Spleen (tissue), 11 donors: ENCODE results near the gene LEO1. TPM values are rescaled to one million over a fixed set of nuclear protein-coding genes. Genes with fewer than 3 reads are reported as not detected.
A peak's percentile ranks its signal among the peaks of the same experiment; 100 is the strongest.

Experiments used
- DNase-seq: peaks from one replicate; pipeline ENCODE4 v3.0.0-alpha.2; 2020
- H3K27ac ChIP-seq, 8 donors: fragments of 200-600 bp; sonication (generic) in 7 of 8; 1 replicate in 4 of 8; 2 replicates in 4 of 8; pipeline versions ENCODE4 v1.5.0 to v1.8.0; 2016 to 2021; ENCODE audit warnings: inconsistent platforms in 4 of 8, mild to moderate bottlenecking in 4 of 8, moderate library complexity in 1 of 8
- H3K27me3 ChIP-seq, 7 donors: fragments of 200-600 bp; sonication (generic) in 6 of 7; replicated peaks in 1 of 7; 1 replicate in 4 of 7; 2 replicates in 3 of 7; pipeline versions ENCODE4 v1.5.0 to v1.8.0; 2016 to 2021; ENCODE audit warnings: inconsistent platforms in 3 of 7, mild to moderate bottlenecking in 1 of 7
- H3K36me3 ChIP-seq, 6 donors: fragments of 200-600 bp; sonication (generic) in 5 of 6; 1 replicate in 4 of 6; 2 replicates in 2 of 6; pipeline versions ENCODE4 v1.5.0 to v1.8.0; 2016 to 2021; ENCODE audit warnings: inconsistent platforms in 2 of 6
- H3K4me1 ChIP-seq, 6 donors: fragments of 200-600 bp; sonication (generic) in 5 of 6; 1 replicate in 3 of 6; 2 replicates in 3 of 6; pipeline versions ENCODE4 v1.5.0 to v1.8.0; 2016 to 2021; ENCODE audit warnings: inconsistent platforms in 3 of 6
- H3K4me3 ChIP-seq, 8 donors: fragments of 200-600 bp; sonication (generic) in 7 of 8; 1 replicate in 4 of 8; 2 replicates in 4 of 8; pipeline versions ENCODE4 v1.5.0 to v1.8.0; 2016 to 2021; ENCODE audit warnings: inconsistent platforms in 4 of 8, mild to moderate bottlenecking in 4 of 8, moderate library complexity in 2 of 8
- H3K9me3 ChIP-seq, 8 donors: fragments of 200-600 bp; sonication (generic) in 7 of 8; 1 replicate in 4 of 8; 2 replicates in 4 of 8; pipeline versions ENCODE4 v1.5.0 to v1.8.0; 2016 to 2021; ENCODE audit warnings: inconsistent platforms in 4 of 8
- POLR2A ChIP-seq, 3 donors: fragments of 450-650 bp; IDR thresholded peaks; one replicate each; pipeline ENCODE4 v1.5.1; 2017; ENCODE audit warnings: antibody characterized with exemption in 3 of 3, mild to moderate bottlenecking in 1 of 3
- POLR2AphosphoS5 ChIP-seq, 3 donors: sonication (generic); formaldehyde crosslinking; IDR thresholded peaks; one replicate each; pipeline ENCODE4 v1.5.1; 2017; ENCODE audit warnings: antibody characterized with exemption in 3 of 3
- WGBS, 5 donors: extraction: QIAGEN DNeasy Blood & Tissue Kit in 3 of 5; methylation state at CpG; one replicate each; pipeline versions ENCODE4 v1.1.5 to v1.1.7; 2013 to 2018; 5-methylcytosine and 5-hydroxymethylcytosine counted together
- intact Hi-C: fragments of 100-400 bp; cut with DNase I; formaldehyde crosslinking; loops from one replicate; pipeline ENCODE4 v1.15.0; 2023; ENCODE audit warnings: low total_unique reads
- polyA plus RNA-seq, 3 donors: library from polyadenylated mRNA; stranded (reverse); fragments of 200-250 nt; gene quantifications; one replicate each; pipeline ENCODE4 v1.2.1, GENCODE V29; 2013
- total RNA-seq, 7 donors: library from RNA; depleted of rRNA in 3 of 7; stranded (reverse); fragments of >200 nt in 3 of 7; fragmentation: NEBNext Ultra II Directional in 4 of 7; extraction: Animal tissue kit (Norgen Biotek cat#: 25700) in 4 of 7; gene quantifications; one replicate each; pipeline versions ENCODE4 v1.1.0 to v1.2.1, GENCODE V29; 2016 to 2021
- TF ChIP-seq, protein P1 (sequence below), 11 experiments: fragments of 200-600 bp in 7 of 11; fragments of 450-650 bp in 4 of 11; sonication (generic) in 4 of 11; IDR thresholded peaks in 8 of 11; conservative IDR thresholded peaks in 3 of 11; 1 replicate in 7 of 11; 2 replicates in 4 of 11; pipeline versions ENCODE4 v1.4.0 to v1.8.0; 2016 to 2021; ENCODE audit warnings: antibody characterized with exemption in 11 of 11, inconsistent platforms in 4 of 11, mild to moderate bottlenecking in 1 of 11
- donor health status: healthy with polysubstance abuse.
- donor health status: DM: no; HTN: no; CAD: no; lungs with moderate emphysema.
- donor health status: DM: no; HTN: no; CAD: no.
- donor health status: Bipolar disorder and iron deficiency.
- donor health status: healthy.
- donor health status: DM: no; HTN: no; CAD: no.
- donor health status: DM: yes; HTN: yes; CAD: no.

Gene LEO1
- total and polyA plus RNA-seq, 10 donors: 7.6 to 19.5 (median 15.5) TPM

GRCh38 chr15:51982770-51983103 is 11.2 kb upstream of the LEO1 start:
- intact Hi-C loops: loop anchor here (5.0 to 10.0 kb wide), 3 partner anchors 92 to 222 kb away; no protein-coding TSS in a partner anchor
- H3K9me3 ChIP-seq: no peaks in the 10 kb centered on the region
- H3K36me3 ChIP-seq: no peaks in the 10 kb centered on the region
- no peak for DNase-seq
- peak overlapping the region in 3 of 8 donors; percentile 60 to 77 (median 64) for H3K27ac ChIP-seq
- H3K4me1 ChIP-seq: peaks cover 12 to 22% (median 15%) of the 10 kb centered on the region in 6 donors
- H3K4me3 ChIP-seq: no peak overlapping the region
- TF ChIP-seq POLR2AphosphoS5 (IDR thresholded peaks at IDR 0.05): no peak
- TF ChIP-seq POLR2A (IDR thresholded peaks at IDR 0.05): no peak
- TF ChIP-seq, protein P1, sequence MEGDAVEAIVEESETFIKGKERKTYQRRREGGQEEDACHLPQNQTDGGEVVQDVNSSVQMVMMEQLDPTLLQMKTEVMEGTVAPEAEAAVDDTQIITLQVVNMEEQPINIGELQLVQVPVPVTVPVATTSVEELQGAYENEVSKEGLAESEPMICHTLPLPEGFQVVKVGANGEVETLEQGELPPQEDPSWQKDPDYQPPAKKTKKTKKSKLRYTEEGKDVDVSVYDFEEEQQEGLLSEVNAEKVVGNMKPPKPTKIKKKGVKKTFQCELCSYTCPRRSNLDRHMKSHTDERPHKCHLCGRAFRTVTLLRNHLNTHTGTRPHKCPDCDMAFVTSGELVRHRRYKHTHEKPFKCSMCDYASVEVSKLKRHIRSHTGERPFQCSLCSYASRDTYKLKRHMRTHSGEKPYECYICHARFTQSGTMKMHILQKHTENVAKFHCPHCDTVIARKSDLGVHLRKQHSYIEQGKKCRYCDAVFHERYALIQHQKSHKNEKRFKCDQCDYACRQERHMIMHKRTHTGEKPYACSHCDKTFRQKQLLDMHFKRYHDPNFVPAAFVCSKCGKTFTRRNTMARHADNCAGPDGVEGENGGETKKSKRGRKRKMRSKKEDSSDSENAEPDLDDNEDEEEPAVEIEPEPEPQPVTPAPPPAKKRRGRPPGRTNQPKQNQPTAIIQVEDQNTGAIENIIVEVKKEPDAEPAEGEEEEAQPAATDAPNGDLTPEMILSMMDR (IDR thresholded peaks at IDR 0.05 in 8 of 11, conservative IDR thresholded peaks at IDR 0.05 in 3 of 11): no peak
- H3K27me3 ChIP-seq: no peaks in the 10 kb centered on the region

DNA sequence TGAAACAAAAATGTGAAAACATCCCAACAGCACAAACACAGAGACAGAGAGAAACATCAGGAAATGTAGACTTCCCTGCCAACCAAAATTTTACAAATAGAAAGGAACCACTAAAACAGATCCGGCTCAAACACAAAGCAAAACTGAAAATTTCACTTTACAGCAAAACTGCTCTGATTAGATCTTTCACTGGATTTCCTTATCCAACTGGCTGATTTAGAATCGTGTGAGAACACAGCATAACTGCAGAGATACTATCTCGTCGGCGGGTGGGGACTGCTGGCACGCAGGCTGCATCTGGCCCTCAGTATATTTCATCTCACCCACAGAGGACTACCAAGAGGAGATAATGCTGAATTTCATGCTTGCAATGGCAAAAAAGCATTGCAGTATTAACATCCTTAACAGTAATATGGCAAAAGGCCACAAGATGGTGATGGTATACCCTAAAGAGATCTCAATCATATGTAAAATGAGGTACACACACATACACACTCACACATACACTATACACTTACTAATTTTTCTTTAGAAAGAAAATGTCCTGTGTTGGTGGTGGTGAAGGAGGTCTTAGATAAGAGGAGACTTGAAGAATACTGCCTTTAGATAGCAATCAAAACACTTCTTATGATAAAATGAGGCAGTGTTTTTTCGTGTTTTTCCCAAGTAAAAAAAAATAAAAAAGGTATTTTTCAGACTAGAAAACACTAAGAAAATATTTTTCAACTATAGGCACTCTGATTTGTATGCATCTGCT is 10.6 kb upstream of the LEO1 start:
- Histone ChIP-seq H3K27ac (peak overlapping the region in 5 of 8 donors; percentile 60 to 77 (median 68)), H3K27me3 (no peaks in the 10 kb centered on the region), H3K4me3 (peak overlapping the region in 4 of 8 donors; percentile 9 to 43 (median 16)), H3K9me3 (no peaks in the 10 kb centered on the region), H3K36me3 (no peaks in the 10 kb centered on the region), H3K4me1 (peaks cover 12 to 22% (median 15%) of the 10 kb centered on the region in 6 donors)
- 9 to 12% (median 11%) methylated on average over 7 of the region's 7 CpGs for whole genome bisulfite sequencing, 5 donors
- intact Hi-C loops: loop anchor here (5.0 to 10.0 kb wide), 3 partner anchors 93 to 223 kb away; no protein-coding TSS in a partner anchor
- TF ChIP-seq, protein P1 (IDR thresholded peaks at IDR 0.05 in 8 of 11, conservative IDR thresholded peaks at IDR 0.05 in 3 of 11): peak in 9 of 11 experiments; percentile 37 to 73 (median 59)
- TF ChIP-seq POLR2AphosphoS5 (IDR thresholded peaks at IDR 0.05) (no peak), POLR2A (IDR thresholded peaks at IDR 0.05) (no peak)
- DNase-seq: no peak

- Histone ChIP-seq H3K27ac (no peak overlapping the region), H3K9me3 (peaks cover 0 to 3% (median under 1%) of the 10 kb centered on the region in 8 donors), H3K4me3 (no peak overlapping the region), H3K27me3 (no peaks in the 10 kb centered on the region), H3K4me1 (peaks cover 5 to 31% (median 22%) of the 10 kb centered on the region in 6 donors), H3K36me3 (no peaks in the 10 kb centered on the region)
- no peak for DNase-seq
- 92 to 99% (median 98%) methylated on average over 4 of the region's 4 CpGs for WGBS, 5 donors
- intact Hi-C loops: no loop called here
- no peak for TF ChIP-seq POLR2A (IDR thresholded peaks at IDR 0.05)
These were observed 2.2 kb upstream of the LEO1 start for GRCh38 chr15:51973775-51974174.

DNA sequence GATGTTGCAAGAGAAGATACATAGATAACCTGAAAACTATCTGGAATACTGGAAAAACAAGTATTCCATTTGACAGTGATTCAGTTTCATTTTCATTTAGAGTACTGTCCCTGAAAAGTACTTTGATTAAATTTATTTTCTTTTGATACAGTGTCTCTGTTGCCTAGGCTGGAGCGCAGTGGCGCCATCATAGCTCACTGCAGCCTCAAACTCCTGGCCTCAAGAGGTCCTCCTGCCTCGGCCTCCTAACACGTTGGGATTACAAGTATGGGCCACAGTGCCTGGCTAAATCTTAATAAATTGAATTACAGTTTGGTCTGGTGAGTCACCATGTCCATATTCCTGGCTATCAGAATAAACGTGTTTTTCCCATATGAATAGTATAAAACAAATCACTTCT is 1.6 kb upstream of the LEO1 start:
- 75 to 94% (median 88%) methylated on average over 5 of the region's 5 CpGs for WGBS, 5 donors
- intact Hi-C loops: no loop called here

More for the DNA sequence above, 1.6 kb upstream of the LEO1 start:
- no peak for DNase-seq
- H3K9me3 ChIP-seq: peaks cover 0 to 8% (median 6%) of the 10 kb centered on the region in 8 donors
- H3K4me3 ChIP-seq: no peak overlapping the region
- TF ChIP-seq POLR2AphosphoS5 (IDR thresholded peaks at IDR 0.05) (no peak), POLR2A (IDR thresholded peaks at IDR 0.05) (no peak)
- TF ChIP-seq, protein P1 (IDR thresholded peaks at IDR 0.05 in 8 of 11, conservative IDR thresholded peaks at IDR 0.05 in 3 of 11): no peak
- H3K4me1 ChIP-seq: peaks cover 5 to 31% (median 22%) of the 10 kb centered on the region in 6 donors
- no peaks in the 10 kb centered on the region for H3K27me3 ChIP-seq
- peaks cover 0 to 3% (median 0%) of the 10 kb centered on the region in 6 donors for H3K36me3 ChIP-seq
- H3K27ac ChIP-seq: no peak overlapping the region
